Liver (tissue), 3 donors: ENCODE measurements around the gene RAD51.

Experiments
- JUND ChIP-seq, 2 donors: IDR thresholded peaks; 2 replicates each; pipeline ENCODE4 v1.6.1; 2016; ENCODE audit warnings: antibody characterized with exemption in 2 of 2
- TAF1 ChIP-seq: conservative IDR thresholded peaks from 2 replicates; pipeline ENCODE4 v1.6.1; 2016; ENCODE audit warnings: antibody characterized with exemption, mild to moderate bottlenecking
- TF ChIP-seq, protein P1 (sequence below): IDR thresholded peaks from 2 replicates; pipeline ENCODE4 v1.6.1; 2016; ENCODE audit warnings: antibody characterized with exemption
- TF ChIP-seq, protein P2 (sequence below): fragments of 150-350 bp; IDR thresholded peaks from 2 replicates; pipeline ENCODE4 v1.5.1; 2017; ENCODE audit warnings: improper control_type of control experiment, low read depth, low read length; ENCODE audit not compliant: missing input control
- TF ChIP-seq, protein P3 (sequence below): IDR thresholded peaks from 2 replicates; pipeline ENCODE4 v1.6.1; 2016; ENCODE audit warnings: antibody characterized with exemption, mild to moderate bottlenecking
- donor health status: healthy.
- donor health status: healthy.

DNA sequence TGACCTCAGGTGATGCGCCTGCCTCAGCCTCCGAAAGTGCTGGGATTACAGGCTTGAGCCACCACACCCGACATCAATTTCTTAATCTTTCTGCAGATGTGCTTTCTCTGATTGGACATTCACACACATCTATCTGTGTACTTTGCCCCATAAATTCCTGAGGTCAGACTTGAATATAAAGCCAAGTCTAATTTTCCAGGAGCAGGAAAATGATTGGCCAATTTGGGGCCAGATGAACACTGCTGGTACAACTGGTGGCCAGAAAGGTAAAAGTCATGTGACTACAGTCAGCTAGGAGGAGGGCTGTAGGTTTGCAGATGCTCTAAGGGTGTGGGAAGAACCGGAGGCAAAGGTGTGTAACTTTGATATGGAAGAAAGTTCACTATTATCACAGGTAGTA is 3.2 kb upstream of the RAD51 start:
- TF ChIP-seq, protein P1, sequence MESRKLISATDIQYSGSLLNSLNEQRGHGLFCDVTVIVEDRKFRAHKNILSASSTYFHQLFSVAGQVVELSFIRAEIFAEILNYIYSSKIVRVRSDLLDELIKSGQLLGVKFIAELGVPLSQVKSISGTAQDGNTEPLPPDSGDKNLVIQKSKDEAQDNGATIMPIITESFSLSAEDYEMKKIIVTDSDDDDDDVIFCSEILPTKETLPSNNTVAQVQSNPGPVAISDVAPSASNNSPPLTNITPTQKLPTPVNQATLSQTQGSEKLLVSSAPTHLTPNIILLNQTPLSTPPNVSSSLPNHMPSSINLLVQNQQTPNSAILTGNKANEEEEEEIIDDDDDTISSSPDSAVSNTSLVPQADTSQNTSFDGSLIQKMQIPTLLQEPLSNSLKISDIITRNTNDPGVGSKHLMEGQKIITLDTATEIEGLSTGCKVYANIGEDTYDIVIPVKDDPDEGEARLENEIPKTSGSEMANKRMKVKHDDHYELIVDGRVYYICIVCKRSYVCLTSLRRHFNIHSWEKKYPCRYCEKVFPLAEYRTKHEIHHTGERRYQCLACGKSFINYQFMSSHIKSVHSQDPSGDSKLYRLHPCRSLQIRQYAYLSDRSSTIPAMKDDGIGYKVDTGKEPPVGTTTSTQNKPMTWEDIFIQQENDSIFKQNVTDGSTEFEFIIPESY, result no peak
- TF ChIP-seq, protein P2, sequence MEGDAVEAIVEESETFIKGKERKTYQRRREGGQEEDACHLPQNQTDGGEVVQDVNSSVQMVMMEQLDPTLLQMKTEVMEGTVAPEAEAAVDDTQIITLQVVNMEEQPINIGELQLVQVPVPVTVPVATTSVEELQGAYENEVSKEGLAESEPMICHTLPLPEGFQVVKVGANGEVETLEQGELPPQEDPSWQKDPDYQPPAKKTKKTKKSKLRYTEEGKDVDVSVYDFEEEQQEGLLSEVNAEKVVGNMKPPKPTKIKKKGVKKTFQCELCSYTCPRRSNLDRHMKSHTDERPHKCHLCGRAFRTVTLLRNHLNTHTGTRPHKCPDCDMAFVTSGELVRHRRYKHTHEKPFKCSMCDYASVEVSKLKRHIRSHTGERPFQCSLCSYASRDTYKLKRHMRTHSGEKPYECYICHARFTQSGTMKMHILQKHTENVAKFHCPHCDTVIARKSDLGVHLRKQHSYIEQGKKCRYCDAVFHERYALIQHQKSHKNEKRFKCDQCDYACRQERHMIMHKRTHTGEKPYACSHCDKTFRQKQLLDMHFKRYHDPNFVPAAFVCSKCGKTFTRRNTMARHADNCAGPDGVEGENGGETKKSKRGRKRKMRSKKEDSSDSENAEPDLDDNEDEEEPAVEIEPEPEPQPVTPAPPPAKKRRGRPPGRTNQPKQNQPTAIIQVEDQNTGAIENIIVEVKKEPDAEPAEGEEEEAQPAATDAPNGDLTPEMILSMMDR, result no peak
- TF ChIP-seq TAF1 (no peak), JUND (IDR thresholded peaks at IDR 0.05) (no peak)
- TF ChIP-seq, protein P3, sequence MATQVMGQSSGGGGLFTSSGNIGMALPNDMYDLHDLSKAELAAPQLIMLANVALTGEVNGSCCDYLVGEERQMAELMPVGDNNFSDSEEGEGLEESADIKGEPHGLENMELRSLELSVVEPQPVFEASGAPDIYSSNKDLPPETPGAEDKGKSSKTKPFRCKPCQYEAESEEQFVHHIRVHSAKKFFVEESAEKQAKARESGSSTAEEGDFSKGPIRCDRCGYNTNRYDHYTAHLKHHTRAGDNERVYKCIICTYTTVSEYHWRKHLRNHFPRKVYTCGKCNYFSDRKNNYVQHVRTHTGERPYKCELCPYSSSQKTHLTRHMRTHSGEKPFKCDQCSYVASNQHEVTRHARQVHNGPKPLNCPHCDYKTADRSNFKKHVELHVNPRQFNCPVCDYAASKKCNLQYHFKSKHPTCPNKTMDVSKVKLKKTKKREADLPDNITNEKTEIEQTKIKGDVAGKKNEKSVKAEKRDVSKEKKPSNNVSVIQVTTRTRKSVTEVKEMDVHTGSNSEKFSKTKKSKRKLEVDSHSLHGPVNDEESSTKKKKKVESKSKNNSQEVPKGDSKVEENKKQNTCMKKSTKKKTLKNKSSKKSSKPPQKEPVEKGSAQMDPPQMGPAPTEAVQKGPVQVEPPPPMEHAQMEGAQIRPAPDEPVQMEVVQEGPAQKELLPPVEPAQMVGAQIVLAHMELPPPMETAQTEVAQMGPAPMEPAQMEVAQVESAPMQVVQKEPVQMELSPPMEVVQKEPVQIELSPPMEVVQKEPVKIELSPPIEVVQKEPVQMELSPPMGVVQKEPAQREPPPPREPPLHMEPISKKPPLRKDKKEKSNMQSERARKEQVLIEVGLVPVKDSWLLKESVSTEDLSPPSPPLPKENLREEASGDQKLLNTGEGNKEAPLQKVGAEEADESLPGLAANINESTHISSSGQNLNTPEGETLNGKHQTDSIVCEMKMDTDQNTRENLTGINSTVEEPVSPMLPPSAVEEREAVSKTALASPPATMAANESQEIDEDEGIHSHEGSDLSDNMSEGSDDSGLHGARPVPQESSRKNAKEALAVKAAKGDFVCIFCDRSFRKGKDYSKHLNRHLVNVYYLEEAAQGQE, result no peak
